Smooth muscle cell (in vitro differentiated cells): ENCODE data around the gene C14orf132. TPM values are rescaled to one million over a fixed set of nuclear protein-coding genes. Genes with fewer than 3 reads are reported as not detected.

Experiments
- DNase-seq: peaks from one replicate; lab custom pipeline; 2025; ENCODE audit not compliant: unreplicated experiment; lab: John Stamatoyannopoulos, UW
- H2AFZ ChIP-seq: fragments of 200-600 bp; sonication (generic); 2 replicates; pipeline ENCODE4 v1.6.0; 2016; ENCODE audit warnings: antibody characterized with exemption, low read depth, mild to moderate bottlenecking
- H3F3A ChIP-seq: fragments of 200-600 bp; sonication (generic); 2 replicates; pipeline ENCODE4 v1.6.0; 2017; ENCODE audit warnings: antibody characterized with exemption, low read depth
- H3K27ac ChIP-seq: fragments of 200-600 bp; sonication (generic); 2 replicates; pipeline ENCODE4 v1.5.1; 2016; ENCODE audit warnings: low read depth, mild to moderate bottlenecking
- H3K27me3 ChIP-seq: fragments of 200-600 bp; sonication (generic); 2 replicates; pipeline ENCODE4 v1.6.1; 2016; ENCODE audit warnings: low read depth, mild to moderate bottlenecking
- H3K36me3 ChIP-seq: fragments of 200-600 bp; sonication (generic); 2 replicates; pipeline ENCODE4 v1.5.1; 2016; ENCODE audit warnings: low read depth
- H3K4me1 ChIP-seq: fragments of 200-600 bp; sonication (generic); 2 replicates; pipeline ENCODE4 v1.5.1; 2016; ENCODE audit warnings: low read depth
- H3K4me2 ChIP-seq: fragments of 200-600 bp; sonication (generic); 2 replicates; pipeline ENCODE4 v1.6.0; 2016; ENCODE audit warnings: mild to moderate bottlenecking
- H3K4me3 ChIP-seq: fragments of 200-600 bp; sonication (generic); 2 replicates; pipeline ENCODE4 v1.5.1; 2016; ENCODE audit warnings: mild to moderate bottlenecking
- H3K79me2 ChIP-seq: fragments of 200-600 bp; sonication (generic); 2 replicates; pipeline ENCODE4 v1.6.0; 2016; ENCODE audit warnings: low read depth, mild to moderate bottlenecking
- H3K9ac ChIP-seq: fragments of 200-600 bp; sonication (generic); 2 replicates; pipeline ENCODE4 v1.6.0; 2016; ENCODE audit warnings: low read depth
- H3K9me3 ChIP-seq: fragments of 200-600 bp; sonication (generic); replicated peaks from 2 replicates; pipeline ENCODE4 v1.5.1; 2016; ENCODE audit warnings: low read depth
- H4K20me1 ChIP-seq: fragments of 200-600 bp; sonication (generic); 2 replicates; pipeline ENCODE4 v1.6.0; 2016; ENCODE audit warnings: low read depth
- WGBS: methylation state at CpG from one replicate; pipeline ENCODE4 v1.1.7; 2016; ENCODE audit warnings: low lambda C conversion rate; 5-methylcytosine and 5-hydroxymethylcytosine counted together
- polyA plus RNA-seq: library from polyadenylated mRNA; unstranded; fragments of >200 nt; fragmentation: Nextera tagmentation; extraction: Ambion mirVana; gene quantifications from 2 replicates; pipeline ENCODE4 v1.2.1, GENCODE V29; 2016
- total RNA-seq: library from RNA; depleted of rRNA; stranded (reverse); fragments of >200 nt; gene quantifications from 2 replicates; pipeline ENCODE4 v1.2.3, GENCODE V29; 2014
- TF ChIP-seq, protein P1 (sequence below): fragments of 200-600 bp; sonication (generic); IDR thresholded peaks from 2 replicates; pipeline ENCODE4 v1.5.1; 2017; ENCODE audit warnings: borderline replicate concordance, mild to moderate bottlenecking, antibody characterized with exemption; ENCODE audit not compliant: insufficient read depth, poor library complexity, severe bottlenecking

The C14orf132 gene
- total and polyA plus RNA-seq, 2 experiments from 2014 or later: 35.5 to 38.0 TPM

DNA sequence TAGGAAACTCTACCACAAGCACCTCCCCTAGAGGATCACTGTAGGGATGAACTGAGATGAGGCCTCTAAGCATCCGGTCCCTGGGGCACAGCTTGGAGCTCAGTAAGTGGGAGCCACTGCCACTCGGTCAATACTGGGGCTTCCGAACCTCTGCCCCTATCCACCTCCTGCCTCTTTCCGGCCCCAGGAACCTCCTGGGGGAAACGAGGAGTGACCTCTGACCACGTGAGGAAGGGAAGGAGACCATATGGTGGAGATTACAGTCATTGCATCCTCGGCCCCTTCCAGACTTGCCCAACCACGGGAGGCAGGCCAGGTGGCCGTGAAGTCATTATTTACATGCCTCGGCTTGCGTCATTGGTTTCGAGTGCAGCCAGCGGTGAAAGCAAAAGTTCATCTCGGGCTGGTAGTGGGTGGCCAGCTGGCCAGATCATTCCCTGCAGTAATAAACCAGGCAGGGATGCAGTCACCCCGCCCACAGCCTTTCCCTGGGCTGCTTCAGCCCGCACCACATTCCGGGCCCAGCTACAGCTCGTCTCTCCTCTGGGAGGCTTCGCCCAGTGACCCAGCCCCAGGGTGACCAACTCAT is 65.4 kb downstream of the C14orf132 start:
- DNase-seq: peak; percentile 46
- Histone ChIP-seq H3F3A (no peaks in the 10 kb centered on the region), H3K9ac (peak overlapping the region; percentile 40), H3K27me3 (no peaks in the 10 kb centered on the region), H3K9me3 (no peaks in the 10 kb centered on the region), H3K4me1 (peaks cover 5% of the 10 kb centered on the region), H3K79me2 (no peaks in the 10 kb centered on the region), H3K36me3 (no peaks in the 10 kb centered on the region), H4K20me1 (no peaks in the 10 kb centered on the region), H2AFZ (no peak overlapping the region), H3K4me2 (no peak overlapping the region), H3K27ac (peak overlapping the region; percentile 88), H3K4me3 (no peak overlapping the region)
- TF ChIP-seq, protein P1, sequence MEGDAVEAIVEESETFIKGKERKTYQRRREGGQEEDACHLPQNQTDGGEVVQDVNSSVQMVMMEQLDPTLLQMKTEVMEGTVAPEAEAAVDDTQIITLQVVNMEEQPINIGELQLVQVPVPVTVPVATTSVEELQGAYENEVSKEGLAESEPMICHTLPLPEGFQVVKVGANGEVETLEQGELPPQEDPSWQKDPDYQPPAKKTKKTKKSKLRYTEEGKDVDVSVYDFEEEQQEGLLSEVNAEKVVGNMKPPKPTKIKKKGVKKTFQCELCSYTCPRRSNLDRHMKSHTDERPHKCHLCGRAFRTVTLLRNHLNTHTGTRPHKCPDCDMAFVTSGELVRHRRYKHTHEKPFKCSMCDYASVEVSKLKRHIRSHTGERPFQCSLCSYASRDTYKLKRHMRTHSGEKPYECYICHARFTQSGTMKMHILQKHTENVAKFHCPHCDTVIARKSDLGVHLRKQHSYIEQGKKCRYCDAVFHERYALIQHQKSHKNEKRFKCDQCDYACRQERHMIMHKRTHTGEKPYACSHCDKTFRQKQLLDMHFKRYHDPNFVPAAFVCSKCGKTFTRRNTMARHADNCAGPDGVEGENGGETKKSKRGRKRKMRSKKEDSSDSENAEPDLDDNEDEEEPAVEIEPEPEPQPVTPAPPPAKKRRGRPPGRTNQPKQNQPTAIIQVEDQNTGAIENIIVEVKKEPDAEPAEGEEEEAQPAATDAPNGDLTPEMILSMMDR: no peak
- 23% methylated on average over 19 of the region's 19 CpGs for WGBS

DNA sequence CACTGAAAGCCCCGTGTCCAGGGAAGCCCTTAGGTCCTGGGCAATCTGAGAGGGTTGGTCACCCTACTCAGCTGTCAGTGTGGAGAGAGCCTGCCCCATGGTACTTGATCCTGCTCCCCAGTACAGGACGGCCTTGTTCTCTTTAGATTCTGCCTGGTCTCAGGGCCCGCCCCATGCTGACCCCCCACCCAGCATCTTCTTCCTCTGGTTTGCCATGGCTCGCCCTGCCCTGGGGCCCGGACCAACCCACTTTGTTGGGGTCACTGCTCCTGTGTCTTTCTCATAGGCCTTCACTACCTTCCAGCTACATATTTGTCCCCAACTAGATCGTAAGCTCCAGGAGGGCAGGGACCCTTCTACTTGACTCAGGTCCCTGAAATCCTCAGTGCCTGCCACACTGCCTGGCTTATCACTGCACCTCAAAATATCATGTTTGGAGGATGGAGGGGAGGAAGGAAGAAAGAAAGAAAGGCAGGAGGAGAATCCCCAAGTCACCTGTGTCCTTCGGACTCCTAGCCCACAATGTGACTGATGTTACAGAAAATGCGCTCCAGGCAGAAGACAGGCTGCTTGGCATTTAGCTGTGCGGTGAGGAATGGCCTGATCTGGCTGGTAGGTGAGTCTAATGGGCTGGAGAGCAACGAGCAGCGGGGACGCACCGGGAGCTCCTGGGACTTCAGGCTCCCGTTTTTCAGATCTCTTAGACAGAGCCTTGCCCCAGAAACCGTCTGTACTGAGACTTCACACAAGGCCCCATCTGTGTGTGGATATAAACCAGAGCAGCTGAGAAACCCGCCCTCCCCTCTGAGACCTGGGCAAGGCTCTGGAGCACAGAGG is 66.1 kb downstream of the C14orf132 start:
- H3K4me1 ChIP-seq: peaks cover 5% of the 10 kb centered on the region
- H3K4me2 ChIP-seq: peak overlapping the region; percentile 6
- H3K79me2 ChIP-seq: no peaks in the 10 kb centered on the region
- TF ChIP-seq, protein P1: no peak
- no peak overlapping the region for H2AFZ ChIP-seq
- H3K4me3 ChIP-seq: no peak overlapping the region
- H3K9ac ChIP-seq: peak overlapping the region; percentile 12
- no peaks in the 10 kb centered on the region for H3K9me3 ChIP-seq
- no peaks in the 10 kb centered on the region for H3K36me3 ChIP-seq
- H3F3A ChIP-seq: no peaks in the 10 kb centered on the region
- DNase-seq: no peak
- H4K20me1 ChIP-seq: no peaks in the 10 kb centered on the region
- H3K27ac ChIP-seq: peak overlapping the region; percentile 88
- H3K27me3 ChIP-seq: no peaks in the 10 kb centered on the region
- 60% methylated on average over 16 of the region's 16 CpGs for WGBS

DNA sequence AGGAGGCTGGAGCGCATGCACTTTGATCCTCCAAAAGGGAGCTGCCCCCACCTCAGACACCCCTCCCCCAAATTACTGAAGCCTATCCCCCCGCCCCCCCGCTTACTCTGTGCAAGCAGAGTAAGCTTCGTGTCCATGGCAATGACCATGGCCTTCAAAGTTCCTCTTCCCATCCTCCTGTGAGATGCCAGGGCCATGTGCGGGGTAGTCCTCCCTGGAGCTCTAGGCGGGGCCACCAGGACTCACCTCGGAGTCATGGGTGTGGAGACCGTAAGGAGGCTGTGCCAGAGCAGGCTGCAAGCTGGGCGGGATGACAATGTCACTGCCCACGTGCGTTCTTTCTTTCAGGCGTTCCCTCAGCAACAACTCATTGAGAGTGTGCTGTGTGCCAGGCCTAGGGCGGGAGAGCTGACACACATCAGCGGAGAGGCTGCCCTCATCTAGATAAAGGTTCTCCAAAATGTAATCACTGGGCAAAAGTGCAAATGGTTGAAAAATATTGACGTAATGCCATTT is 66.8 kb downstream of the C14orf132 start:
- Histone ChIP-seq H3K36me3 (no peaks in the 10 kb centered on the region), H3K9me3 (no peaks in the 10 kb centered on the region), H3K79me2 (no peaks in the 10 kb centered on the region), H3K4me3 (no peak overlapping the region), H3K27ac (no peak overlapping the region), H3K4me2 (peak overlapping the region; percentile 6), H3F3A (no peaks in the 10 kb centered on the region), H2AFZ (no peak overlapping the region), H3K9ac (no peak overlapping the region), H4K20me1 (no peaks in the 10 kb centered on the region), H3K4me1 (peaks cover 5% of the 10 kb centered on the region), H3K27me3 (no peaks in the 10 kb centered on the region)
- no peak for DNase-seq
- WGBS: 90% methylated on average over 14 of the region's 15 CpGs
- TF ChIP-seq, protein P1: no peak
